HG03159 (cell line): ENCODE results near the gene FANK1.
"Not testable (repeated sequence)": the region's sequence is repeated elsewhere in the genome, so short reads cannot be mapped to it uniquely, and the experiment has no call there.

Experiments used
- ATAC-seq: cut with Tn5 transposase; IDR thresholded peaks from one replicate; pipeline ENCODE4 v1.9.1; 2021; ENCODE audit warnings: mild to moderate bottlenecking, moderate library complexity; ENCODE audit not compliant: unreplicated experiment

The FANK1 gene

DNA sequence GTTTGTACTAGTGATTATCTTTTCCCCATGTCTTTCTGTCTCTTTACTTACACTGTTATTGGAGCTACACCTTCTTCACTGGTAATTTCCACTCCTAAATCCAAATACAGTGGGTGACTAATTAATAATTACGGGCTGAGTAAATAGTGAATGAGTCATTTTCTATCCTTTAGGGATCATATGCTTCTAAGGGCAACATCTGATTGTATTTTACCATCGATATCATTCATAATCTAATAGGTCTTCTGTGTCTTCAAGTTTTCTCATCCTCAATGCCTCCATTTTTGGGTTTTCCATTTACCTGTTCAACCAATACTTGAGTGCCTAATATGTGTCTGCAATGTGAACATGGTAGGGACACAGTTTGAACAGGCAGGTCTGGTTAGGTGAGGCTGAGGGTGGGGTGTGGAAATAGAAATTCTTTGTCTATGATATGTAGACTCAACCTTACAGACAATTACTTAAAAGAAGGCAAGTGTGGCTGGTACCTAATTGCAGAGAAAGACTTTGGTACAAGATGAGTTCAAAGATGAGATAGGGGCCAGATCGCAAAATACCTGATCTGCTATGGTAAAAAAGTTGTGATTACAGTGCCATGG, 9.4 kb upstream of the FANK1 start:
- no peak for ATAC-seq

DNA sequence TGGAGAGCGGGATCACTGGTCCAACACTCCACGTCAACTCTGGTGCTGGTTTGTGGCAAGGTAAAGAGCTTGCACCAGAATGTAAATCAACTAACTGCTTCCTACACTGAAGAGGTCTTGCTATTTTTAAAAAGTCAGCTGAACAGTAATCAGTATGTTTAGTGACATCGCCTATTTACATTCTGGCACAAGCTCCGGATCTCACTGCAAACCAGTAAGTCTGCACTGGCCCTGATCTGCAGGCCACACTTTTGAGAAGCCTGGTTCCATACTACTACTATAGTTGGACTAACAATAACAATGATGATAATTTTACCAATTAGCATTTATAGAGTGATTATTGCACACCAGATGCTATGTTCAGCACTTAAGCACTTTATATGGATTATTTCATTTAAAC, 6.9 kb upstream of the FANK1 start:
- ATAC-seq = not testable (repeated sequence)

DNA sequence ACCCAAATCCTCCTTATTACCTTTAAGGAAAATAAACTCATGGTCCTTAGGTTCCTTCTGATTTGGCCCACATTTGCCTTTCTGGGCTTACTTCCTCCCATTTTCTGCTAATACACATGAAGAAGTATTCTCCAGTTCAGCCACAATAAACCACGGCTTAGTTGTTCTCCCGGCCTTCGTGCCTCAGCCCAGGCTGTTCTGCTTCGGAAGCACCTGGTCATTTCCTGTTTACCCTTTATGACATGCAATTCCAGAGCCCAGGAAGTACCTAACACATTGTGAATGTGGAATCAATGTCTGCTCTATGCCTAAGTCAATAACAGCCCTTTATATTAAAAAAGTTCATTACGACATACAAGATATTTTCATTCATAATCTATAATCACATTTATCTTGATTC, 4.0 kb upstream of the FANK1 start:
- ATAC-seq = not testable (repeated sequence)

DNA sequence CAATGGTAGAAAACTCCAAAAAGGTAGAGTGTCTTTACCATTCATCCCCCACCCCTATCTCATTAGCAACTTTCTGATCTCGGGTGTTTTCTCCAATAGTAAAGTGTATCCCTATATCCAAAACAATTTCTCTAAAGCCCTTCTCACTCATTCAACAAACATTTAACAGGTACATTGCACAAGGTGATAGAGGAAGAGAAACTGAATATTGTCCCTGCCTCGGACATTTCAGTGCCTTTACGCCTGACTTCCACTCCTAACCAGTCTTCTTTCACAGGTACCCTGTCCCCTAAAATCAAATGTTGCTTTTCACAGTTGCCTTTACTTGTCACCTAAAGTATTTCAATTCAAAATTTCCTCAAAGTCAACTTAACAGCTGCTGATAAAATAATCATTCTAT, 2.2 kb upstream of the FANK1 start:
- ATAC-seq = not testable (repeated sequence)

DNA sequence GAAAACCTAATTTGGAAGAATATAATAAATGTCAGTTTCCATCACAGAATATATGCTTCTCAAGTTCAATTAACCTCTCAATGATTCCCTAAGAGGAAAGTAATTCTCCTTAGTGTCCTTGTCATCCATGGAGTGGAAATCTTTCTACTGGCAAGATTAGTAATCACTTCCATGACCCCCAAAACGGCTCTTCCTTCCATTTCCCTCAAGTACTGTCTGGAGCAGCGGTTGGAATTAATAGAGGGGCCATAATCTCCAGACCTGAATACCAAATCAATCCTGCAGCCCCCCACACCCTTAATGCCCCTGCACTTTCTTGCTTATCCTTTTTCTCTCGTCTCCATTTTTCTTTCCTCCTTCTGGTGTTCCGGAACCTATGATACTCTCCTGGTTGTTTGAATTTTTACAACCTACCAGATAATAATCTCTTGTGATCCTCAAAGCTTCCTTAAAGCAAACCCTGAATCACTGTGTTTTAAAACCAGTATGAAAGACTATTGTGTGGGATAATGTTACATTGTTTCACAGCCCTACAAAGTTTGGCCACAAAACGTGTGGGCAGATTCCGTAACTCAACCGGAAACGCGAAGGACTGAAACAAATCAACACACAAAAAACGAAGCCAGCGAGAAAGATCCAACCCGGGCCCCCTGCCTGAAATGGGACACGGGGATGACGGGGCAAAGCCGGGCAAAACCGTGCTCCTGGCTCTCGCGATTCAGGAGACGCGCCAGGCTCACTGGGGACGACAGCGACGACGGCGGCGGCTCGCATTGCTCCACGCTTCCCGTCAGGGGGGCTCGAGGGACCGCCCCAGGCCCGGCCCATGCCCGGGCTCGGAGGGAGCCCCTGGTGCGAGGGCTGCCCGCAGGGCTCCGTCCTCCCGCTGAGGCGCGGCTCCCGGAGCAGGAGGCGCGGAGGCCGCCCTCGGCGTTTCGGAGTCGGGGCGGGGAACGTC, 955 bp upstream of the FANK1 start:
- peak; percentile 55 for ATAC-seq

DNA sequence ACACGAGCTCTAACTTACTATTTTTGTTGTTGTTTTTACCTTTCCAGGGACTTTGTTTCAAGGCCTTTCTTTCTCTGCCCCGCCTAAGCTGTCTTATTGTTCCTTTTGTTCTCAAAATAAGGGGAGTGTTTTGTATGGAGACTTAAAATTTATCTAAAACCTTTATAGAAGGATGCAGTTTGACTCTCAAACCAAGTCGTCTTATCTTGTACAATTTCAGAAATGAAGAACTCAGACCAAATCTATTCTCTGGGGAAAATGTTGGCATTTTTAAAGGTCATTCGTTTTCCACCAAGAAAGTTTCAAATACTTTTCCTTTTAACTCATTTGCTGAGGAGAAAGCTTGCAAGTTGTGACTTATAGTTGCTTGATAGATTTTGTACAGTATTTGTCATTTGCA, 953 bp downstream of the FANK1 start:
- not testable (repeated sequence) for ATAC-seq

DNA sequence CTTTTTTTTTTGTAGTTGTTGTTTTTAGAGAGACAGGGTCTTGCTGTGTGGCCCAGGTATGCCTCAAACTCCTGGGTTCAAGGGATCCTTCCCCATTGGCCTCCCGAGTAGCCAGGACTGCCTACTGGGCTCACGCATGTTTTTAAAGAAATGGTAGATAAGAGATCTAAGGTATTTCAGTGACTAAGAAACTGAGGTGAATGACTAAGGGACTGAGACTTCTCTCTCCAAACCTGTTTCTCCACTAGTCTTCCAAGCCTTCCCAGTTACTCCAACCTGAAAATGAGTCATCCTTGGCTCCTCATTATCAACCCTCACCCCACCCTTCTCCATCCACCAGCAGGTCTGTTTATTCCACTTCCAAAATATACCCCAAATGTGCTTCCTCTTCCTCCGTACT, 4.6 kb downstream of the FANK1 start:
- not testable (repeated sequence) for ATAC-seq

DNA sequence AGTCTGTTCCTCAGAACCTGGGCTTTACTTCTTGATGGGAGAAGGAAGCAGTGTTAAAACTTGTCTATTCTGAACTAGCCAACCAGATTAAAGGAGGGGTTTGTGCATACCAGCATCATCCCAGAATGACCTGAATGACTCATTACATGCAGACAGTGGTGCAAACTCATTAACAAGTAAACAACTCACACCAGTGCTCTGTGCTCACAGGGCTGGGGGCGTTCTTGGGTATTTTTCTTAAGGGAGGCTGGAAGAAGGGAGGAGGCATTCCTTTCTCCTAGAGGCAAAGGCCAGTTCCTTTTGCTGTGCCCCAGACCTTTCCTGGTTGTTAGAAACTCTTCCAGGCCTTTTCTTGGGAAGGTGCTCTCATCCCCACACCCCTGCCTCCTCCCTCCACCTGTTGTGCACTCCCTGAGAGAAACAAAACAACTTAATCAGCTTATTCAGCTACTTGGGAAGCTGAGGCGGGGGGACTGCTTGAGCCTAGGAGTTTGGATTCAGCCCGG, 6.8 kb downstream of the FANK1 start:
- ATAC-seq = not testable (repeated sequence)

DNA sequence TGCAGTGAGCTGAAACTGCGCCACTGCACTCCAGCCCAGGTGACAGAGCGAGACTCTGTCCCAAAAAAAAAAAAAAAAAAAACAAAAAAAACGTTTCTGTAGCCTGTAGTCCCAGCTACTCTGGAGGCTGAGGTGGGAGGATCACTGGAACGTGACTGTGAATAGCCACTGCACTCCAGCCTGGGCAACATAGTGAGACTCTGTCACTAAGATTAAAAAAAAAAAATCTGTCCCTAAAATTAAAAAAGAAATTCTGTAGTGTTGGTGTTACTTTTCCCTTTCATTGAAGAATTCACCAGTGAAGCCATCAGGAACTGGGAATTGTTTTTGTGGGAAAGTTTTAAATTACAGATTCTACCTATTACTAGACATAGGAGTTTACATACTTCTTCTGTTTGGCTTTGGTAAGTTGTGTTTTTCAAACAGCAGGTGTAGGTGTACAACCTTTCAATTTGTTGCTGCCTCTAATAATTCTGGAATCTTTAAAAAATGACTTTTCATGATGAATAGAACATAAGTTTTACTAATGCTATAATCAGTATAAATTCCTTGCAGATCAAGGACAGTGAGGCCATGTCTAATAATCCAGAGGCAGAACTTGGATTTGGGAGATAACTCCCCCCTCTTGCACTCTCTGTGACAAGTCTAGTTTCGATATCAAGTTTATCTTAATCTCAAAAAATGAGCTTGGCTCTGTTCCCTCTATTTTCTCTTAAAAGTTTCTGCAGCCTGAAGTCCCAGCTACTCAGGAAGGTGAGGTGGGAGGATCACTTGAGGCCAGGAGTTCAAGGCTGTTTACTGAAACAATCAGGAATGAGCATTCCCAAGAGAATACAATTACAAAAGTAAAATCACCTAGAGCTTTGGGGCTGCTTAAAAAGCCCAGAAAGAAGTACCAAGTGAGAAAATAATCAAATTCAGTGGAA, 9.0 kb downstream of the FANK1 start:
- ATAC-seq = not testable (repeated sequence)

DNA sequence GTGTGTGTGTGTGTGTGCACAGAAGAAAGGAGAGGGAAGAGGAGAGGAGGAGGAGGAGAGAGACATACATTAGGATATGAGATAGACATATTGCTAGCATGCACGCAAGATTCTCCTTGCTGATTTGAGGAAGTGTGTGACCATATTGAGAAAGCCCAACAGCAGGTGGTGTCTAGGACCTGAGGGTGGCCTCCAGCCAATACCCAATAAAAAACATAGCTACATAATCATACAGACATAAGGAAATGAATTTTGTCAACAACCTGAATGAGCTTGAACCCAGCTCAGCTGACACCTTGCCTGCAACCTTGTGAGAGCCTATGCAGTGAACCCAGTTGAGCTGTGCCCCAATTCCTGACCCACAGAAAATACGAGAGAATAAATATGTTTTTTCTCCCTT, 11.2 kb downstream of the FANK1 start:
- not testable (repeated sequence) for ATAC-seq

DNA sequence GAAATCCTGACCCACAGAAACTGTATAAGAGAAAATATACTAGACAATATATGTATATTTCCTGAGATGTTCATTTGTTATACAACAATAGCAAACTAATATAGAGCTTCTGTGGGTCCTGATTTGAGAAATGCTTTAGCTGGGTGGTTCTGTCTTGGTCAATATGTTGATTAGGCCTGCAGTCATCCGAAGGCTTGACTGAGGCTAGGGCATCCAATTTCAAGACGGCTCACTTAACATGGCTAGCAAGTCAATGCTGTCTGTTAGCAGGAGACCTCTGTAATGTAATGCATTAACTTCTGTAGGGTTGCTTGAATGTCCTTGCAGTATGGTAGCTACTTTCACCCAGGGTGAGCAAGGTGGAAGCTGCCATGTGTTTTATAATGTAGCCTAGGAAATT, 12.4 kb downstream of the FANK1 start:
- ATAC-seq = not testable (repeated sequence)

DNA sequence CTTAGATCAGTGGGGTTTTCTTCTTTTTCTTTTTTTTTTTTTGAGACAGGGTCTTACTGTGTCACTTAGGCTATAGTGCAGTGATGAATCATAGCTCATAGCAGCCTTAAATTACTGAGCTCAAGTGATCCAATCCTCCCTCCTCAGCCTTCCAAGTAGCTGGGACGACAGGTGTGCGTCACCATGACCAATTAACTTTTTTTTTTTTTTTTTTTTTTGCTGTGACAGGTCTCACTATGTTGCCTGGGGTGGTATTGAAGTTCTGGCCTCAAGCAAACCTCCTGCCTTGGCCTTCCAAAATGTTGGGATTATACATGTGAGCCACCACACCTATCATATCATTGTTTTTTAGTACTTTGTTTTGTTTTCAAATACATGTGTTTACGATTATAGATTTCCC, 13.1 kb downstream of the FANK1 start:
- not testable (repeated sequence) for ATAC-seq

DNA sequence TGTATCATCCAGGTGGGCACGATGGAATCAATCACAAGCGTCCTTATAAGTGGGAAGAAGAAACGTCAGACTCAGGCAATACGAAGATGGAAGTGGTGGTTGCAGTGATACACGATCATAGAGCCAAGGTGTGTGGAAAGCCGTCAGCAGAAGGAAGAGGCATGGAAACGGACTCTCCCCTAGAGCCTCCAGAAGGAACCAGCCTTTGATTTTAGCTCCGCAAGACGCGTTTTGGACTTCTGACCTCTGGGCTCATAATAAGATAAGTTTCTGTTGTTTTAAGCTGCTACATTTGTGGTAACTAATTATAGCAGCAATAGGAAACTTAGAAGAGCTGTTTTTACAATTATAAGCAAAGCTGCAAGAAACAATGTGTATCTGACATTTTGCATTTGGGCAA, 14.8 kb downstream of the FANK1 start:
- no peak for ATAC-seq

DNA sequence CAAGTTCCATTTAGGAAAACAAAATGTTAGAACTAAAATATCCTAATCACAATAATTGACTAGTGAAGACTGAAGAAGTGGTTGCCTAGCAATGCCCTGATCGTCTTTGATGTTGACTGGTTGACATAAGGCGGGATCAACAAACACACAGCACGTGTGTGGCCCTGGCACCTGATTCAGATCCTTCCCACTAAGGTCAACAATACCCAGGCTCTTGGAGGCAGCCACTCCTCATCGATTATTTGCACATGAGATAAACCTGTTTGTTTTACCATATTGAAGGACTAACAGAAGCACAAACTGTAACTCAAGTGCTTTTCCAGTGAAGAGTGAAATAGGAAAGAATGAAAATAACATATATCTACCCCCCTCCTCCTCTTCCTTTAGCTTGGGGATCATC, 15.6 kb downstream of the FANK1 start:
- ATAC-seq = no peak

DNA sequence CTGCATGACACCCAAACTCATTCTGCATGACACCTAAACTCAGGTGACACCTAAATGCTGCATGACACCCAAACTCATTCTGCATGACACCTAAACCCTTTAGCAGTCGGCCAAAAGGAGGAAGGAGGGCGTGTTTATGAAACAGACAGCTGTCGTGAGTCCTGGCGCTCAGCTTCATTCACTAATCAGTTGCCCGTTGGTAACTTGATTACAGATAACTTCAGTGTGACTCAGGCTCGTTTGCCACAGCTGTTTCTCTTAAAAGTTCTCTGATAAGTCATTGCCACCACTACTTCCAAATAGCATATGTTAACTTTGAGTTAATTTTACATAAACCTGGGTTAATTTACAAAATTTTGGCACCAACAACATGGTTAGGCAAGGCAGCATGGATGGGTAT, 16.9 kb downstream of the FANK1 start:
- ATAC-seq = not testable (repeated sequence)

DNA sequence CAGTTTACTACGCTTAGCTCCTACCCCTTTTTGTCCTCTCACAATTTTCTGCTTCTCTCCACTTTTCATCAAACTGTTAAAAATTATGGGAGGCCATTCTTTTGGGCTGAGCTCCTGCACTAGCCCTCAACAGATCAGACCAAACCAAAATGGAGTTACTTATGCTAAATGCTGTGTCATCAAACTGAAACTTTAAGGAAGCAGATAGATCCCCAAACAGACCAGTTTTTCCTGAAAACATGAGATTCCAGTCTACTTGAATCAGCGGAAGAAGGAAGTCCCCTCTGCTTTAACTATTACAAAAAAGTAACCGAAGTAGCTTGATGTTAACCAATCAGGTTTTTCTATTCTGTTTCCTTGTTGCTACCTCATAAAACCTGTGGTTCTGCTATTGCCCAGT, 20.6 kb downstream of the FANK1 start:
- ATAC-seq = no peak

DNA sequence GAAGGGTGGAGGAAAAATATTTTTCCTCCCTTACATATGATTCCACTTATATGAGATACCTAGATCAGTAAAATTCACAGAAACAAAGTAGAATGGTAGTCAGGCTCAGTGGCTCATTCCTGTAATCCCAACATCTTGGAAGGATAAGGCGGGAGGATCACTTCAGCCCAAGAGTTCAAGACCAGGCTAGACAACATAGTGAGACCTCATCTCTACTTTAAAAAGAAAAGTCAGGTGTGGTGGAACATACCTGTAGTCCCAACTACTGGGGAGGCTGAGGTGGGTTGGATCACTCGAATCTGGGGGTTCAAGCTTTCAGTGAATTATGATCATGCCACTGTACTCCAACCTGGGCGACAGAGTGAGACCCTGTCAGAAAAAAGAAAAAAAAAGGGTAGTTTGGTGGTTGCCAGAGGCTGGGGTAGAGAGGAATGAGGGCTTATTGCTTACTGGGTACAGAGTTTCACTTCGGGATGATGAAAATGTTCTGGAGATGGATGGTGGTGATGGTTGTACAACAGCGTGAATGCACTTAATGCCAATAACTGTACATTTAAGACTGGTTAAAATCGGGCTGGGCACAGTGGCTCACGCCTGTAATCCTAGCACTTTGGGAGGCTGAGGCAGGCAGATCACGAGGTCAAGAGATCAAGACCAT, 21.5 kb downstream of the FANK1 start:
- not testable (repeated sequence) for ATAC-seq

DNA sequence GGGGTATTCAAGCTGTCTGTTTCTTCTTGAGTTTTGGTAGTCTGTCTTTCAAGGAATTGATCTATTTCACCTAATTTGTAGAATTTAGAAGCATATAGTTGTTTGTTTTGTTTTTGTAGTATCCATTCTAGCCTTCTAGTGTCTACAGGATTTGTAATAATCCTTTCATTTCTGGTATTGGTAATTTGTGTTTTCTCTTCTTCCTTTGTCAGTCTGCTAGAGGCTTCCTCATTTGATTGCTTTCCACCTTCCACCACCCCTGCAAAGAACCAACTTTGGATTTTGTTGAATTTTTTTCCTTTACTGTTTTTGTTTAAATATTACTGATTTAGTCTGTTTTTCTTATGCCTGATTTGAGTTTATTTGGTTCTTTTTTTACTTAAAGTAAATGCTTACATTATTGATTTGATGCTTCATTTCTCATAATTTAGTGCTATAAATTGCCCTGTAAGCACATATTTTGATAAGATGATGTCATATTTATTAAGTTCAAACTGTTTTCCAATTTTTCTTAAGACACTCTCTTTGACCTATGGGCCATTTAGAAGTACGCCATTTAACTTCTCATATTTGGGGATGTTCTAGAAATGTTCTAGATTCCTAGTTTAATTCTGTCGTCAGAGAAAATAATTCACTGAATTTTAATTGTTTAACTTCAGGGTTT, 25.4 kb downstream of the FANK1 start:
- not testable (repeated sequence) for ATAC-seq

DNA sequence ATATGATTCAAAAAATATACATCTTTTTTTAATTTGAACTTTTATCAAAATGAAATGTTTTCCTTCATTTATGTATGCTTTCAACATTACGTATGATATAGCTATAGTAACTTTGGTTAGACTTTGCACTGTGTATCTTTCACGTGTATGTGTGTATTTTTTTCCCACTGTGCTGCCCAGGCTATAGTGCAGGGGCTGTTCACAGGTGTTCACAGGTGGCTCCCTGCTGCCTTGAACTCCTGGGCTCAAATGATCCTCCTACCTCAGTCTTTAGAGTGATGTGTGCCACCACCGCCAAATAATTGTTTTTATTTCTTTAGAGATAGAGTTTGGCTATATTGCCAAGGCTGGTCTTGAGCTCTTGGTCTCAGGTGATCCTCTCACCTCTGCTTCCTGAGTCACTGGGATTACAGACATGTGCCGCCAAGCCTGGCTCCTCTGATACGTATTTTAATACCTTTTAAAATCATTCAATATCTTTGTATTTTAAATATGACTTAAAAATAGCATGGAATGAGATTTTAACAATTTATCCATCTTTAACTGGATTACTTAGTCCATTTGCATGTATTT, 29.0 kb downstream of the FANK1 start:
- ATAC-seq = no peak

DNA sequence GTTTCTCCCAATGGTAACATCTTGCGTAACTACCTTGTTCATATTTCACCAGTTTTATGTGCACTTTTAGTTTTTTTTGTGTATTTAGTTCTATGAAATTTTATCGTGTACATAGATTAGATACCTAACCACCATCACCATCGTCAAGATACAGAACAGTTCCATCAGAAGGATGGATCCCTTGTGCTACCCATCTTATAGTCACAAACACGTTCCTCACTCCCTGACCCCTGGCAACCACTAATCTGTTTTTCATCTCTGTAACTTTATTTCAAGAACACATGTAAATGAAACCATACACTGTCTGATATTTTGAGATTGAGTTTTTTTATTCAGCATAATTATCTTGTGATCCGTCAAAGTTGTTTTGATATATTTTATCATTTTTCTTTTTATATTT, 29.9 kb downstream of the FANK1 start:
- no peak for ATAC-seq
